GM21723 (cell line): ENCODE measurements around the gene SF3A2.

ENCODE experiments used
- ATAC-seq: cut with Tn5 transposase; IDR thresholded peaks from one replicate; pipeline ENCODE4 v1.9.1; 2021; ENCODE audit warnings: mild to moderate bottlenecking, moderate library complexity; ENCODE audit not compliant: unreplicated experiment

SF3A2 gene

GRCh38 chr19:2226051-2226839 is 10.4 kb upstream of the SF3A2 start:
- ATAC-seq = no peak

- no peak for ATAC-seq
Observed at GRCh38 chr19:2226840-2227360, 9.7 kb upstream of the SF3A2 start.

- ATAC-seq = no peak
Observed at GRCh38 chr19:2227415-2228156, 9.0 kb upstream of the SF3A2 start.

- no peak for ATAC-seq
Observed at GRCh38 chr19:2228157-2229030, 8.2 kb upstream of the SF3A2 start.

- ATAC-seq = no peak
Observed at GRCh38 chr19:2229103-2230032, 7.3 kb upstream of the SF3A2 start.

GRCh38 chr19:2230033-2230531 is 6.5 kb upstream of the SF3A2 start:
- no peak for ATAC-seq

GRCh38 chr19:2230807-2231533 is 5.7 kb upstream of the SF3A2 start:
- ATAC-seq = no peak

- no peak for ATAC-seq
Observed at GRCh38 chr19:2231621-2232221, 4.9 kb upstream of the SF3A2 start.

GRCh38 chr19:2232286-2233151 is 4.1 kb upstream of the SF3A2 start:
- ATAC-seq = no peak

GRCh38 chr19:2233601-2234280 is 2.9 kb upstream of the SF3A2 start:
- ATAC-seq = no peak

- ATAC-seq = no peak
Observed at GRCh38 chr19:2234996-2235380, 1.6 kb upstream of the SF3A2 start.

- peak; percentile 16 for ATAC-seq
Observed at GRCh38 chr19:2235381-2236063, 1.1 kb upstream of the SF3A2 start.

- ATAC-seq = no peak
Observed at GRCh38 chr19:2236064-2236313, 635 bp upstream of the SF3A2 start.

- ATAC-seq = no peak
Observed at GRCh38 chr19:2237051-2237868, 636 bp downstream of the SF3A2 start.

- ATAC-seq = no peak
Observed at GRCh38 chr19:2237869-2238153, 1.2 kb downstream of the SF3A2 start.

GRCh38 chr19:2239173-2239572 is 2.5 kb downstream of the SF3A2 start:
- no peak for ATAC-seq
